Neuronal stem cell (in vitro differentiated cells): ENCODE measurements around the gene NQO2.
"Not testable (repeated sequence)": the region's sequence is repeated elsewhere in the genome, so short reads cannot be mapped to it uniquely, and the experiment has no call there.

ENCODE experiments used
- DNase-seq: peaks from one replicate; pipeline ENCODE4 v3.0.0-alpha.2; 2013; ENCODE audit warnings: low spot score
- H2AFZ ChIP-seq: one replicate; pipeline ENCODE4 v1.6.1; 2013; ENCODE audit warnings: mild to moderate bottlenecking, low read length, inconsistent platforms
- H2AK5ac ChIP-seq: 2 replicates; pipeline ENCODE4 v1.6.1; 2013; ENCODE audit warnings: low read depth, mild to moderate bottlenecking, inconsistent platforms, low read length, moderate library complexity, mixed read lengths
- H2BK120ac ChIP-seq: 2 replicates; pipeline ENCODE4 v1.6.1; 2013; ENCODE audit warnings: low read depth, mild to moderate bottlenecking, inconsistent platforms, low read length, moderate library complexity, mixed read lengths
- H2BK12ac ChIP-seq: one replicate; pipeline ENCODE4 v1.6.1; 2013; ENCODE audit warnings: low read length, inconsistent platforms
- H2BK15ac ChIP-seq: 2 replicates; pipeline ENCODE4 v1.6.1; 2013; ENCODE audit warnings: mild to moderate bottlenecking, low read length, inconsistent platforms, mixed read lengths
- H2BK5ac ChIP-seq: one replicate; pipeline ENCODE4 v1.6.1; 2013; ENCODE audit warnings: inconsistent platforms, mild to moderate bottlenecking, low read length, moderate library complexity
- H3K14ac ChIP-seq: one replicate; pipeline ENCODE4 v1.6.1; 2013; ENCODE audit warnings: low read length, inconsistent platforms
- H3K18ac ChIP-seq: 2 replicates; pipeline ENCODE4 v1.6.1; 2013; ENCODE audit warnings: low read length, inconsistent platforms
- H3K23ac ChIP-seq: 2 replicates; pipeline ENCODE4 v1.6.1; 2013; ENCODE audit warnings: low read depth, mild to moderate bottlenecking, mixed read lengths, low read length, inconsistent platforms; ENCODE audit not compliant: poor library complexity
- H3K27ac ChIP-seq: replicated peaks from 3 replicates; pipeline ENCODE4 v1.5.1; 2013; ENCODE audit warnings: low read length, inconsistent platforms
- H3K27me3 ChIP-seq, 3 experiments: 2 replicates each; pipeline ENCODE4 v1.6.1; 2013; ENCODE audit warnings: low read length in 3 of 3, mild to moderate bottlenecking in 2 of 3, inconsistent platforms in 1 of 3, low read depth in 1 of 3, mixed read lengths in 1 of 3, moderate library complexity in 1 of 3; ENCODE audit not compliant: control insufficient read depth in 3 of 3, insufficient read depth in 3 of 3
- H3K36me3 ChIP-seq, 2 donors: replicated peaks in 1 of 2; 2 replicates each; pipeline ENCODE4 v1.6.1; 2013; ENCODE audit warnings: low read length in 2 of 2; ENCODE audit not compliant: control insufficient read depth in 2 of 2, insufficient read depth in 2 of 2
- H3K4ac ChIP-seq: 2 replicates; pipeline ENCODE4 v1.6.1; 2013; ENCODE audit warnings: inconsistent platforms, mild to moderate bottlenecking, low read length, moderate library complexity
- H3K4me1 ChIP-seq, 2 donors: 1 replicate in 1 of 2; 2 replicates in 1 of 2; pipeline ENCODE4 v1.6.1; 2013; ENCODE audit warnings: low read length in 2 of 2, low read depth in 1 of 2; ENCODE audit not compliant: control insufficient read depth in 2 of 2, insufficient read depth in 1 of 2
- H3K4me2 ChIP-seq: one replicate; pipeline ENCODE4 v1.6.1; 2013; ENCODE audit warnings: mild to moderate bottlenecking, low read length, inconsistent platforms; ENCODE audit not compliant: insufficient read depth, poor library complexity, severe bottlenecking
- H3K4me3 ChIP-seq, 2 donors: 2 replicates each; pipeline ENCODE4 v1.5.1; 2013; ENCODE audit warnings: low read length in 2 of 2, mild to moderate bottlenecking in 2 of 2, inconsistent platforms in 1 of 2, moderate library complexity in 1 of 2
- H3K79me1 ChIP-seq: one replicate; pipeline ENCODE4 v1.6.1; 2013; ENCODE audit warnings: low read depth, mild to moderate bottlenecking, inconsistent platforms, low read length, moderate library complexity
- H3K9ac ChIP-seq: one replicate; pipeline ENCODE4 v1.6.1; 2013; ENCODE audit warnings: mild to moderate bottlenecking, low read depth, low read length, inconsistent platforms; ENCODE audit not compliant: poor library complexity
- H3K9me3 ChIP-seq, 2 donors: replicated peaks in 1 of 2; 2 replicates each; pipeline versions ENCODE3 to v1.6.1; 2013; ENCODE audit warnings: low read length in 2 of 2, mild to moderate bottlenecking in 2 of 2, inconsistent platforms in 1 of 2, low read depth in 1 of 2, mixed read lengths in 1 of 2, moderate library complexity in 1 of 2; ENCODE audit not compliant: control insufficient read depth in 2 of 2, insufficient read depth in 1 of 2
- H4K8ac ChIP-seq: one replicate; pipeline ENCODE4 v1.6.1; 2013; ENCODE audit warnings: low read depth, mild to moderate bottlenecking, inconsistent platforms, low read length, moderate library complexity
- H4K91ac ChIP-seq: one replicate; pipeline ENCODE4 v1.6.1; 2013; ENCODE audit warnings: low read length, low read depth, mild to moderate bottlenecking, inconsistent platforms; ENCODE audit not compliant: poor library complexity
- WGBS, 2 donors: extraction: QIAGEN DNeasy Blood & Tissue Kit; methylation state at CpG; one replicate each; pipeline ENCODE4 v1.1.7; 2013; ENCODE audit warnings: missing lambda C conversion rate in 2 of 2, mixed read lengths in 1 of 2; ENCODE audit not compliant: insufficient read length in 2 of 2, insufficient replicate concordance in 1 of 2; ENCODE audit errors: extremely low coverage in 2 of 2; 5-methylcytosine and 5-hydroxymethylcytosine counted together

NQO2 gene

DNA sequence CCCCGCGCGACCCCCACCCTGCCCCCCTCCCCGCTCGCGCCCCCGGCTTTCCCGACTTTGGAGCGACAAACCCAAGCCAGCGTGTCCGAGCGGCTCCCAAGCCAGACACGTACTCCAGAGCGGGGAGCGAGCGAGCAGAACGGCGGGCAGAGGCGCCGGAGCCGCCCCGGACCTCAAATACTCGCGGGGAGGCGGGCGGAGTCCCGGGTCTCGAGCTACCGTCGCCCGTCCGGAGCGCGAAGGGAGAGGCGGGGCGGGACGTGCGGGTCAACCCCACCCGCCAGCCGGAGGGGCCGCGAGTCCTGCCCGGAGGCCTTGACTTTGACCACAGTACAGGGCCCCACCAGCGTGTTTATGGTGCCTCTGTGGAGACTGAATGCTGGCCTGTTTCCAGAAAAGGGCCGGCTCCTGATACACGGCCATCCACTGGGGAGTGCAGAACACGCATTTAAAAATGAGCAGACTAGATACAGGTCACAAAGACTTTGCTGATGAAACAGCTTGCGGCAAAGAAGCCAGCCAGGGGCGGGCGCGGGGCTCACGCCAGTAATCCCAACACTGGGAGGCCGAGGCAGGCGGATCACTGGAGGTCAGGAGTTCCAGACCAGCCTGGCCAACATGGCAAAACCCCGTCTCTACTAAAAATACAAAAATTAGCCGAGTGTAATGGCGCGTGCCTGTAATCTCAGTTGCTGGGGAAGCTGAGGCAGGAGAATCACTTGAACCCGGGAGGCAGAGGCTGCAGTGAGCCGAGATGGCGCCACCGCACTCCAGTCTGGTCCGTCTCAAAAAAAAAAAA is 28.1 kb upstream of the NQO2 start, which contains the start of gene SERPINB6:
SERPINB6 (minus strand) TSS at position 148 of the 799 bp plus-strand sequence. CDS start 12,235 bp downstream, outside the sequence.
- Histone ChIP-seq H2BK12ac (peak within 1 kb of the TSS; percentile 14), H3K36me3 (no peaks in the 10 kb centered on the region), H3K18ac (peak within 1 kb of the TSS; percentile 91), H2AFZ (peak within 1 kb of the TSS; percentile 93), H2BK15ac (peak within 1 kb of the TSS; percentile 42), H3K9ac (peak within 1 kb of the TSS; percentile 66), H2BK120ac (peak within 1 kb of the TSS; percentile 58), H3K23ac (peak within 1 kb of the TSS; percentile 95), H3K4ac (no peak within 1 kb of the TSS), H3K14ac (no peak within 1 kb of the TSS), H2BK5ac (no peak within 1 kb of the TSS), H3K27me3 (peaks cover 0 to 5% (median 0%) of the 10 kb centered on the region in 3 experiments), H3K4me1 (peaks cover 3 to 8% of the 10 kb centered on the region in 2 donors), H3K4me3 (peak within 1 kb of the TSS; percentile 61 to 86), H3K79me1 (no peaks in the 10 kb centered on the region), H2AK5ac (no peak within 1 kb of the TSS), H4K91ac (no peak within 1 kb of the TSS), H3K4me2 (peak within 1 kb of the TSS; percentile 87), H3K9me3 (no peaks in the 10 kb centered on the region), H3K27ac (peak within 1 kb of the TSS; percentile 52), H4K8ac (no peak within 1 kb of the TSS)
- no CpG with 5 or more reads among the region's 63 CpGs for WGBS, 2 donors
- no peak for DNase-seq

DNA sequence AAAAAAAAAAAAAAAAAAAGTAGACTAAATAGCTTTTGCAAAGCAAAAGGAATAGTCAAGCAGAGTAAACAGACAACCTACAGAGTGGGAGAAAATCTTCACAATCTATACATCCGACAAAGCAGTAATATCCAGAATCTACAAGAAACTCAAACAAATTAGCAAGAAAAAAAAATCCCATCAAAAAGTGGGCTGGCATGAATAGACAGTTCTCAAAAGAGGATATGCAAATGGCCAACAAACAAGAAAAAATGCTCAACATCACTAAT is 27.5 kb upstream of the NQO2 start:
- not testable (repeated sequence) for H2BK5ac ChIP-seq, H2BK12ac ChIP-seq, H4K8ac ChIP-seq, H2AK5ac ChIP-seq, H2BK15ac ChIP-seq, H3K4ac ChIP-seq, H3K79me1 ChIP-seq, H3K36me3 ChIP-seq, H3K23ac ChIP-seq, H2BK120ac ChIP-seq, H4K91ac ChIP-seq, H3K18ac ChIP-seq, H3K14ac ChIP-seq, H3K27me3 ChIP-seq, H3K4me1 ChIP-seq, H3K27ac ChIP-seq, H3K4me2 ChIP-seq, DNase-seq, H3K9me3 ChIP-seq, H3K9ac ChIP-seq
- Histone ChIP-seq H3K4me3 (peak overlapping the region in 1 of 2 donors; percentile 61), H2AFZ (peak overlapping the region; percentile 93)
- no CpG with 5 or more reads among the region's 1 CpG for WGBS, 2 donors

DNA sequence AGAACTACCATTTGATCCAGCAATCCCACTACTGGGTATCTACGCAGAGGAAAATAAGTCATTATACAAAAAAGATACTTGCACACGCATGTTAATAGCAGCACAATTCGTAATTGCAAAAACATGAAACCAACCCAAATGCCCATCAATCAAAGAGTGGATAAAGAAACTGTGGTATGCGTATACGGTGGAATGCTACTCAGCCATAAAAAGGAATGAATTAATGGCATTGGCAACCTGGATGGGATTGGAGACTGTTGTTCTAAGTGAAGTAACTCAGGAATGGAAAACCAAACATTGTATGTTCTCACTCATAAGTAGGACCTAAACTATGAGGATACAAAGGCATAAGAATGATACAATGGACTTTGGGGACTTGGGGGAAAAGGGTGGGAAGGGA is 27.0 kb upstream of the NQO2 start:
- not testable (repeated sequence) for DNase-seq, H2AFZ ChIP-seq, H4K91ac ChIP-seq, H2BK12ac ChIP-seq, H3K4me2 ChIP-seq, H3K4ac ChIP-seq, H3K18ac ChIP-seq, H3K27ac ChIP-seq, H3K4me3 ChIP-seq, H3K36me3 ChIP-seq, H3K23ac ChIP-seq, H3K79me1 ChIP-seq, H2BK15ac ChIP-seq, H4K8ac ChIP-seq, H3K9ac ChIP-seq, H3K9me3 ChIP-seq, H2BK120ac ChIP-seq, H3K27me3 ChIP-seq, H3K14ac ChIP-seq, H2BK5ac ChIP-seq, H2AK5ac ChIP-seq, H3K4me1 ChIP-seq
- no CpG with 5 or more reads among the region's 5 CpGs for WGBS, 2 donors

DNA sequence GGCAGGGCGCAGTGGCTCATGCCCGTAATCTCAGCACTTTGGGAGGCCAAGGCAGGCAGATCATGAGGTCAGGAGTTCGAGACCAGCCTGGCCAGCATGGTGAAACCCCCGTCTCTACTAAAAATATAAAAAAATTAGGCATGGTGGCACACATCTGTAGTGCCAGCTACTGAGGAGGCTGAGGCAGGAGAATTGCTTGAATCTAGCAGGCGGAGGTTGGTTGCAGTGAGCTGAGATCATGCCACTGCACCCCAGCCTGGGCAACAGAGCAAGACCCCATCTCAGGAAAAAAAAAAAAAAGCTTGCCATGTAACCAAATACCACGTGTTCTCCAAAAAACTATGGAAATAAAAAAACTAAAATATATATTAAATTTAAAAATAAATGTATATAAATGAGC is 26.5 kb upstream of the NQO2 start:
- H3K9me3 ChIP-seq, H3K4ac ChIP-seq, H3K4me2 ChIP-seq, H2BK5ac ChIP-seq, H2BK120ac ChIP-seq, H3K36me3 ChIP-seq, H3K14ac ChIP-seq, H4K8ac ChIP-seq, H3K9ac ChIP-seq, H2BK15ac ChIP-seq, H2BK12ac ChIP-seq, H3K27ac ChIP-seq, H3K23ac ChIP-seq, H4K91ac ChIP-seq, H3K27me3 ChIP-seq, H2AFZ ChIP-seq, H3K18ac ChIP-seq, DNase-seq, H3K4me3 ChIP-seq, H2AK5ac ChIP-seq, H3K79me1 ChIP-seq: not testable (repeated sequence)
- H3K4me1 ChIP-seq: peaks cover 3 to 11% of the 10 kb centered on the region in 2 donors
- no CpG with 5 or more reads among the region's 6 CpGs for WGBS, 2 donors
